HepG2 (cell line): Measurements from ENCODE around the gene HNRNPA0. TPM values are rescaled to one million over a fixed set of nuclear protein-coding genes. Genes with fewer than 3 reads are reported as not detected.

Experiments
- ARHGAP35 ChIP-seq: sonication (generic); formaldehyde crosslinking; IDR thresholded peaks from 2 replicates; pipeline ENCODE4 v1.9.0; 2022; ENCODE audit warnings: mild to moderate bottlenecking, inconsistent platforms, moderate library complexity, missing genetic modification reagents, borderline replicate concordance
- ERF ChIP-seq: IDR thresholded peaks from 2 replicates; pipeline ENCODE4 v1.6.1; 2018; ENCODE audit warnings: missing biosample characterization, missing genetic modification reagents
- FOXM1 ChIP-seq: sonication (generic); formaldehyde crosslinking; IDR thresholded peaks from 2 replicates; pipeline ENCODE4 v1.5.0; 2020; ENCODE audit warnings: missing genetic modification reagents
- HNRNPLL ChIP-seq: fragments of 200-400 bp; formaldehyde crosslinking; IDR thresholded peaks from 2 replicates; pipeline ENCODE4 v1.6.1; 2017; ENCODE audit warnings: mild to moderate bottlenecking, low read depth, low read length; ENCODE audit not compliant: poor library complexity, severe bottlenecking
- MTERF4 ChIP-seq: sonication (generic); formaldehyde crosslinking; IDR thresholded peaks from 2 replicates; pipeline ENCODE4 v1.8.0; 2023; ENCODE audit warnings: mild to moderate bottlenecking, missing genetic modification reagents
- NFRKB ChIP-seq: fragments of 450-650 bp; IDR thresholded peaks from 2 replicates; pipeline ENCODE4 v1.6.1; 2017
- PATZ1 ChIP-seq: sonication (generic); formaldehyde crosslinking; IDR thresholded peaks from 2 replicates; pipeline ENCODE4 v1.4.0; 2020; ENCODE audit warnings: missing genetic modification reagents
- PHF20 ChIP-seq: sonication (generic); formaldehyde crosslinking; IDR thresholded peaks from 2 replicates; pipeline ENCODE4 v1.5.0; 2020; ENCODE audit warnings: mild to moderate bottlenecking, missing genetic modification reagents
- SUZ12 ChIP-seq: fragments of 150-350 bp; IDR thresholded peaks from 2 replicates; pipeline ENCODE4 v1.6.1; 2014; ENCODE audit warnings: low read depth, low read length
- YEATS4 ChIP-seq: sonication (generic); formaldehyde crosslinking; IDR thresholded peaks from 2 replicates; pipeline ENCODE4 v1.4.0; 2020; ENCODE audit warnings: missing genetic modification reagents, borderline replicate concordance
- ZBTB33 ChIP-seq: sonication (generic); formaldehyde crosslinking; IDR thresholded peaks from 2 replicates; pipeline ENCODE4 v1.4.0; 2020; ENCODE audit warnings: missing genetic modification reagents
- ZFP82 ChIP-seq: sonication (generic); formaldehyde crosslinking; IDR thresholded peaks from 2 replicates; pipeline ENCODE4 v1.5.1; 2020; ENCODE audit warnings: mild to moderate bottlenecking, missing genetic modification reagents, borderline replicate concordance
- ZNF12 ChIP-seq: sonication (generic); formaldehyde crosslinking; IDR thresholded peaks from 2 replicates; pipeline ENCODE4 v1.5.0; 2020; ENCODE audit warnings: missing genetic modification reagents
- ZNF20 ChIP-seq: sonication (generic); formaldehyde crosslinking; IDR thresholded peaks from 2 replicates; pipeline ENCODE4 v1.4.0; 2020; ENCODE audit warnings: mild to moderate bottlenecking, moderate library complexity, missing genetic modification reagents
- ZNF318 ChIP-seq: sonication (generic); formaldehyde crosslinking; IDR thresholded peaks from 2 replicates; pipeline ENCODE4 v1.4.0; 2020; ENCODE audit warnings: mild to moderate bottlenecking, missing genetic modification reagents
- ZNF563 ChIP-seq: sonication (generic); formaldehyde crosslinking; IDR thresholded peaks from 2 replicates; pipeline ENCODE4 v1.8.0; 2022; ENCODE audit warnings: mild to moderate bottlenecking, moderate library complexity, missing genetic modification reagents
- polyA plus RNA-seq, 8 experiments: library from polyadenylated mRNA; depleted of rRNA in 3 of 8; stranded (reverse) in 7 of 8; unstranded in 1 of 8; fragments of >200 nt; fragmentation: Illumina TruSeq in 4 of 8; extraction: Trizol in 4 of 8; gene quantifications; 2 replicates each; pipeline versions ENCODE4 v1.2.1 to v1.2.3, GENCODE V29; 2011 to 2016; ENCODE audit warnings: low read depth in 4 of 8, missing spikeins in 1 of 8, mixed read lengths in 1 of 8; ENCODE audit not compliant: insufficient read depth in 1 of 8
- total RNA-seq, 5 experiments: library from RNA; depleted of rRNA; stranded (reverse); fragments of >200 nt; fragmentation: Illumina TruSeq; extraction: Trizol; gene quantifications; 2 replicates each; pipeline ENCODE4 v1.2.3, GENCODE V29; 2016; ENCODE audit warnings: low read depth in 1 of 5

Gene HNRNPA0
- total and polyA plus RNA-seq, 2 of the 13 experiments (the other 11 are each of a cell fraction or from before 2014, with no cell fraction given): 9.0 to 12.9 TPM

GRCh38 chr5:137752905-137753690 is 1.1 kb downstream of the HNRNPA0 start (continued):
- no peak for TF ChIP-seq SUZ12
- peak; percentile 83 for TF ChIP-seq PATZ1 (CRISPR knock-in tag)
- no peak for TF ChIP-seq ZNF318 (CRISPR knock-in tag)
- TF ChIP-seq PHF20: no peak
- TF ChIP-seq ERF (CRISPR knock-in tag): no peak
- no peak for TF ChIP-seq ARHGAP35 (CRISPR knock-in tag)
- TF ChIP-seq FOXM1: no peak
- no peak for TF ChIP-seq ZNF20
- TF ChIP-seq ZBTB33: no peak
- TF ChIP-seq HNRNPLL: peak; percentile 98
- TF ChIP-seq NFRKB: no peak
- no peak for TF ChIP-seq ZNF12 (CRISPR knock-in tag)
- TF ChIP-seq ZFP82 (CRISPR knock-in tag): no peak
- no peak for TF ChIP-seq YEATS4
- 0 out of 2 replicates have a peak, but pooled peaks have one; percentile 11 for TF ChIP-seq MTERF4 (CRISPR knock-in tag)
- no peak; the same call in 1 of the 2 replicates for TF ChIP-seq ZNF563 (CRISPR knock-in tag)
